Hematopoietic multipotent progenitor cell treated with erythropoietin and hydrocortisone succinate and interleukin-3 and kit ligand, for 8 days (in vitro differentiated cells): ENCODE data around the gene KCNIP4.

Experiments
- DNase-seq: peaks from one replicate; pipeline ENCODE4 v3.0.0-alpha.2; 2015

Gene KCNIP4

DNA sequence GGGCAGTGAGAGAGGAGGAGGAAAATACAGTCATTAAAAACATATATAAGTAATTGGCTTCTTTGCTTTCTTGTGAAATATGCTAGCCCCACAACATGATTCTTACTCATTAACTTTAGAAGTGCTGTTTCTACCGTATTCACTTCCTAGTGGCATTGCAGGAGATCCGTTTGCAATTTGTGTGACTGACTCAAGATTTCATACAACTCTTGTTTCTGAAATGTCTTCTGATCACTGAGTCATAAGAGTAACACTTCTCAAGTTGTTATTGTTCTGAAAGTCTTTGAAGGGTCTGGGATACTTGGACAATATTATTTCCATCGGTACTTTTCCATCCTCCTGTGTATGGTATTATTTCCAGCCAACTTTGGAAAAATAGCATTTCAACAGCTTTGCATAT is 937.5 kb downstream of the KCNIP4 start:
- DNase-seq = no peak

DNA sequence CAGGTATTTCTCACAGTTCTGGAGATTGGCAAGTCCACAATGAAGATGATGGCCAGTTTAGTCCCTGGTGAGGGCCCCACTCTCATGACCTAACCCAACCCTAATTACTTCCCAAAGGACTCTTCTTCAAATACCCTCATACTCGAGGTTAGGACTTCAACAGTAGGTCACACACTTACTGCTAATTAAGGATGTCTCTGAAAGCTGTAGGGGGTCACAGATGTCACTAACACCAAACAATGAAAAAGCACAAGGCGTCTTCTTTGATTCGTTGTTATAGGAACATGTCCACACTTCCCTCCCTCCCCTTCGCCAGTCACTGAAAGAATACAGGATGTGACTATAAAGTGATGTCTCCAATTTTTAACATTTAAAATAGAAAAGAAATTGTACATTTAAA is 938.6 kb downstream of the KCNIP4 start:
- DNase-seq = no peak

DNA sequence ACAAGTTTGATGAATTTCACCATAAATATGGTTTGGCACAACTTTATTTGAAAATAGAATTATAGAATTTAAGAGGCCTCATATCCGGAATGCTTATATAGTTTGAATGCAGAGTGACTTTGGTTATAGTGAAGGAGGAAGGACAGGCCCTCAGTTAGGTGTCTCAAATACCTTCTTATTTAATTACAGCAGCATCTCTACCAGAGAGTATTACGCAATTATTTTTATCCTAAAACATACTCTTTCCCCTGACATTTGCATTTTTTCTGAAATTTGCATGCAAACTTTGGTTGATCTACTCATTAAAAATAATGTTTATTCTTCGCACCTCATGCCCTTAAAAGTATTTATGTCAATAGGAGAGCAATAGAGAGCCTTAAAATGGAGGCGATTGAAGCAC is 942.9 kb downstream of the KCNIP4 start:
- no peak for DNase-seq

DNA sequence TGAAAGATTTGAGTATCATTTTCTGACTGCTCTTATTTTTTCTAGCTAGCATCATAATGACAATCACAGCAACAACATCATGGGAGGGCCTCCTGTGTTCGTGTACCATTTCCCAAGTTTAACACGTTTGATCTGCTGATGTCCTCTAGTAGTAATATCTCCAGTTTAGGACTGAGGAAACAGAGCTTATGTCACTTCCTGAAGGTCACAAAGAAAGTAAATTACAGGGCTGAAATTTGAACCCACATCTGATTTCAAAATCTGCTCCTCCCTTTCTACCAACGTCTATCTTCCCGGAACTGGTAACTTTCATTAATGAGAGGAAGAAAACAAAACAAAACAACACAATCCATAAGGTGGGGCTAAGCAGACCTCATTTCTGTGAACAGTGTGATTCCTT is 945.6 kb downstream of the KCNIP4 start:
- DNase-seq = no peak

DNA sequence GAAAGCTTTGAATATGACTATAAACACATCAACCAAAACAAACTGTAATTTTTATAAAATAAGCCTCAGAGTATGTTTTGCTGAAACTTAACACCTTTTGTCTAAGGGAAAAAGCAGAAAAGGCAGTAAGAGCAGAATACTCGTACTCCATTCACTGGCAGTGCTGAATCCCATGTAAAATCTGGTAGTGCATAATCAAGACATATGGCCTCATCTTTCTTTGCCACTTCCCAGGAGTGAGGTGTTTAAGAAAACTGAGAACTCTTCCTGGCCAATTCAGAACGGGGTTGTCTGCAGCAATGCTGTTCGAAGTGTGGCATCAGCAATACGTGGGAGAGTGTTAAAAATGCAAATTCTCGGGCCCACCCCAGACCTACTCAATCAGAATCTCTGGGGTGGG is 946.3 kb downstream of the KCNIP4 start:
- no peak for DNase-seq

DNA sequence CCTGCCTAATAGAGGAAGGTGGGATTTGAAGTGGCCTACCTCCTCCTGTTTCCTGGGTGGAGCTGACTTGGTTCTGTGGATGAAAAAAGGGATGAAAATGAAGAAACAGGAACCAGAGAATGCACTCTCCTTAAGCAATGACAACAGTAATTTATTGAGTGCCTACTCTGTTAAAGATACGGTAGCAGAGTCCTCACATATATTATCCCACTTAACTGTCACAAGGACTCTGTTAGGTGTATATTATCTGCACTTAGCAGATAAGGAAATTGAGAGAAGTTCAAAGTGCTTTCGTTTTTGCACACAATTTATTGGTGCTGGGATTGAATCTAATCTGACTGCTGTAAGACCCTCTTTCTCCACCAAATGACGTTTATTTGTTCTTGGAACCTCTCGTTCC is 947.1 kb downstream of the KCNIP4 start:
- DNase-seq = no peak

DNA sequence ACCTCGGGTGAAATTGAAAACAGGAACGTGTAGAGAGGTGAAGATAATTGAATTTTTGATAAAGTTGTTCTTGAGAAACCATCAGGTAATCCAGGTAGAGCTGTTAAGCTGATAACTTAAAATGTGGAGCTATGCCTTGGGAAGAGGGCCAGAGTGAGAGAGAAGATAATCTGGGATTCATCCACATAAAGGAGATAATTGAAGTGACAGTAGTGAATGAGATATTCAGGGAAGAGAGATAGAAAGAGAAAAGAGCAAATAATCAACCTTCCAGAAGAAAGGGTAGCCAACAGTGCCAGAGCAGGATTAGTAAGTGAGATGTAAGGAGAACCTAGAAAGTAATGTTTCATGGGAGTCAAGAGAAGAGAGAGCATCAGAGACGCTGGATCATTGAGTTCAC is 950.7 kb downstream of the KCNIP4 start:
- no peak for DNase-seq

DNA sequence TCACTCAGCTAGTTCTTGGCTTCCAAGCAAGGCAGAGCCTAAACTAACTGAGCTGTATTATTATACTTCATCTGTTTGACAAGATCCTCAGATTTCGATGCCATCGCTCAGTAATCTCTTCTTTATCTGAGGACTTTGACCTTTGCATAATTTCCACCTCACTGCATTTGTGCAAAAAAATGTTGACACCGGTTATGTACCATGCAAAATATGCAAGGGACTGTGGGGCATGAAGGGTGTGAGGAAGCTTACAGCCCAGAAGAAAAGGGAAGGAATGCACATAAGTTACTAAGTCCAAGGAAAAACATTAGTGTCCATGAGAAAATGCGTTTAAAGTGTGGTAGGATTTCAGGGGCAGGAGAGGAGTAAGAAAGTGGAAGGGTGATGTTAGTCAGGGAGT is 953.0 kb downstream of the KCNIP4 start:
- DNase-seq = no peak

DNA sequence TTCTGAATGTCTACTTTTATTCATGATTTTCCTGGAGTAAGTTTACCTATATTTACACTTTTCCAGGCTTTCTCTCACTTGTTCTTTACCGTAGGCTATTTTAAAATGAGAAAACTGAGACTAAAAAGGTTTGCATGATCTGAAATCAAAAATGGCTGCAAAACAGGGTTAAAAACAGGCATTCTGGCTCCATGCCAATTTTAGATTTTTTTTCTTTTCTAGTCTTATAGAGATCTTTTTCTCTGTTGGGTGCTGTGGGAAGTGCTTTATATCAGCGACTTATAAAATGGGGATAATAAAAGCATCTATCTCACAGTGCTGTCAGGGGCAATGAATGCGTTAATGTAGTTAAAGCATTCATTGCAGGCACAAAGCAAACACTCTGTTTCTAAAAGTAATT is 953.6 kb downstream of the KCNIP4 start:
- no peak for DNase-seq

DNA sequence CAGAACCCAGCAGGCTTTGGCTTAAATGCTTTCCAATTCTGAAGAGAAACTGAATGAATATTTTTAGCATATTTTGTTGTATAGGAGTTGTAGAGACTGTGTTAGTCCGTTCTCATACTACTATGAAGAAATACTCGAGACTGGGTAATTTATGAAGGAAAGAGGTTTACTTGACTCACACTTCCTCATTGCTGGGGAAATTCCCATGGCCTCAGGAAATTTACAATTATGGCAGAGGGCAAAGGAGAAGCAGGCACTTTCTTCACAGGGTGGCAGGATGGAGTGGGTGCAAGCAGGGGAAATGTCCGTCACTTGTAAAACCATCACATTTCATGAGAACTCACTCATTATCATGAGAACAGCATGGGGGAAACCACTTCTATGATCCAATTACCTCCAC is 956.6 kb downstream of the KCNIP4 start:
- DNase-seq = no peak

DNA sequence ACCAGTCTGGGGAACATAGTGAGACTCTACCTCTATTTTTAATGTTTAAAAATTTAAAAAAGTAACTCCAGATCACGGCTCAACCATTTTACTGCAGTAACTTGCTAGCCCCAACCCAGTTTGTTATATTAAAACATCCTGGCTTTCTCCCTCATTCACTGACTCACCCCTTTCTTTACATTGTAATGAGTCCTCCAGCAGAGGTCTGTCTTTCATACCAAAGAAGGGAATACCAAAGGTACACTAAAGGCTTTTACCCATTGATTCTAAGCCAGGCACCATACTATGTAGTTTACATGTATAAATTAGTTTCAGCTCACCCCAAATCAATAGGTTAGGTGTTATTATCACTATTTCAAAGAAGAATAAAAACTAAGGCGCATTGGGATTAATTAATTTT is 961.4 kb downstream of the KCNIP4 start:
- no peak for DNase-seq

DNA sequence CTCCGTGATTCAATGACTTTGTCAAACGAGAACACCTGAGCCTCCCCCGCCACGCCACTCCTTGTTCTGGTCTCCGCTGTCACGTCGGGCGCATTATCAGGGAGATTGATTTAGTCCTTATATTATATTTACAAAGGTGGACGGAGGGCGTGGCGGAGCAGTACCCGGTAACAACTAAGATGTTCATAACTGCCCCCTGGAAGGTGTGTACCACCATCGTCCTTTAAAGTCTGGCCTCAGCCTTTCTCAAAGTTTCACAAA is 964.1 kb downstream of the KCNIP4 start:
- no peak for DNase-seq

DNA sequence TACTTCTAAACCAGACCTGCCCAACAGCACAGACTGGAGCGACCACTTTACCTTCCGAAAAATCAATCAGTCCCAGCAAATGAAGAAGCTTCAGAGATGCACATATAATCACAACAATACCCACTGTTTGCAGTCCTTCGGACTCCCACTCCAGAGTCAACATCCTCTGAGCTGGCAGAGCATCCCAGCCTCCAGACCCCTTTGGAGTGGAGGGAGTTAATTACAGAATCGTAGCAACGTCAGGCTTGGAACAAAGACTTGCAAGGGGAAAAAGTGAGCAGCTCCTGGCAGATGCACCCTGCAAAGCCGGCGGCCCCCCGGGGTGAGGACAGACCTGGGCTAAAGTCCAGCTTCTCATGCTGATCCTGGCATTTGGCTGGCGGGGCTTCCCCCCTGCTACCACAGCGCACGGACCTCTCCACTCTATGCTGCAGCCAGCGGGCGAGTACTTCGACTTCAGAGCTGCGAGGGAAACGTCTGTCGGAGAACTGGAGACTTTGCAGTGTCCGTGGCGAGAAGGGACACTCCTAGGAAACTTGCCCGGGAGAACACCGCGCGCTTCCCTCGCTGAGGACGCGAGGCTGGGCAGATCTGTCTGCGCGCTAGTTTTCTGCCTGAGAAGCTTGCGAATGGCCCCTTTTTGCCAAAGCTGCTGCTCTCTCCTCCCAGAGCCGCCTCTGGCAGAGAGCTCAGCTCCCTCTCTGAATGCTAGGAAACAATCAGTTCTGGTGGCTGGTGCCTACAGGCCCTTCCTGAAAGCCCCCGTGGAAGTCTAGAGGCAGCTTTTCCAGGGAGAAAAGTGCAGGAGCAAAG is 964.6 kb downstream of the KCNIP4 start:
- DNase-seq = no peak

DNA sequence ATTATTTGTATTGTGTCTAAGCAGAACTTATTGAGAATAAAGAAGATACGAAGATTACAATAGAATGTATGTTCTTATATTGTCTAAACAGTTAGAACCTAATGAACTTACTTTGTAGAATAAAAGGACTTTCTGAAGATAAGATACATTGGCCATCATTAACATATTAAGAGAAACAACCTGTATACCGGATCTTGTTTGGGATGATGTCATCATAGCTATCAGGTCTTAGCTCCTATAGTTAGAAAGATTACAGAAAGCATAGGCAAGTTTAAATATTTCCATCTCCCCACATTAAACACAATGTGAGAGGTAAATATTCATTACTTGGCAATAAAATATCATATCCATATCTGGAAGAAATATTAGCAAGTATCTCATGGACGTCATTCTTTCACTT is 966.0 kb downstream of the KCNIP4 start:
- DNase-seq = no peak

DNA sequence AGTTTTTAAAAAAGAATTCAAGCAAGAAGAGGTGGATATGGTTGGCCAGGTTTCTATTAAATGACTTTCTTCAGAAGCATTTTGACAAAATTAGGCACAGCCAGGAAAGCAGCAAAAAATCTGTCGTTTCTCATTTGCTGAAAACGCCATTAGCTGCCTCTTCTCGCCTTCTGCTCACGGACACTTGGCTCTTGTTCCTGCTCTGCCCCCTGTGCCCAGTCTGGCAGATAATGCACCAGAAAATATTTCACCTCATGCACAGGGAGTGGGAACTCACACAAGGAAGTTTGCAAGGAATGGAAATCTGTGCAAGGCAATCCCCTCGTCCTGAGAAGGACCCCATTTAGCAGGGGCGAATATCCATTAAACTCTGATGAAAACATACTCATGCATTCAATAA is 988.3 kb downstream of the KCNIP4 start:
- no peak for DNase-seq

DNA sequence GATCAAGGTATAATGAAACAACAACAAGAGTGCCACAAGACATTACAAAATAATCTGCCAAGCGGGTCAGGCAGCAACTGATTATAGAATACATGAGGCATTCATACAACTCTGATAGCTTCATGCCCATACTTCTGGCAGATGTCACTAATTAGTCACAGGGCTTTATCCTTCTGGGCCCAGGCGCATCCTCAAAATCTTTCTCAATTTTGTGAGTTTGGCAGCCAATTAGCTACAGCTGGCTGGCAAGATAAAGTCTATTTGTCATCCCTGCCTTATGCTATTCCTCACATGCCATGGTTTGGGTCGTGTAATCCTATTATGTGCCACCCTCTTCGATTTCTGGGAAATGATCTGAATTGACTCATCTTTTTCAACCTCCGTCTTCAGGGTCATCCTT is 994.0 kb downstream of the KCNIP4 start:
- DNase-seq = no peak

DNA sequence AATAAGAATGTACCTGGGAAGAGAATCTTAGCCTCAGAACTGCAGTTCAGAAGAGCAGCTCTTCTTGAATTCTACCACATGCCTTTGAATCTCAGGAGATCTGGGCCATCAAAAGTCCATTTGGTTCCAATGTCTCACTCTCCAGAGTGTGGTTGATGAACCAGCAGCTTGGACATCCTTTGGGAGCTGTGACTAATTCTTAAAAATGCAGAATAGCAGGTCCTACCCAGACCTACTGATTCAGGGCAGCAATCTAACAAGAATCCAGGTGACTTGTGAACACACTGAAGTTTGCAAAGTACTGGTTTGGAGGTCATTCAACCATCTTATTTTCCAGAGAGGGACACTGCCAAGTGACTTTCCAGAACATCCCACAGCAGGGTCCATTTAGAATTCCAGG is 1003.6 kb downstream of the KCNIP4 start:
- no peak for DNase-seq

DNA sequence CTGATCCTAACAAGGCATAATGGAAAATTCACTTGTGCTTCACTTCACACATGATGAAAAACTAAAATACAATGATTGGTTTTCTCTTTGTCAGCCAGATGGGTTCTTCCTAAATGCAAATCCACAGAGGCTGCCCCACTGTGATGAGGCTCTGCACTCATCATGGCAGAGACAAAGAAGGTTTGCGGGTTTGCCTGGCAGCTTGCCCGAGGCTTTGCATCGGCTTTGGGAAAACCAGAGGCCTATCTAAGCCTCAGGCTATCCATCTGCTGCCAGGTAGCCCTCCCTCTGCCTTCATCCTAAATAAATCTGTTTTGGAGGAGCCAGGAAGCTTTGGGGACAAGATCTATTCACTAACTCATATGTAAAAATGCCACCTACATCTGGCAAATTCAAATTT is 1004.1 kb downstream of the KCNIP4 start:
- DNase-seq = no peak

DNA sequence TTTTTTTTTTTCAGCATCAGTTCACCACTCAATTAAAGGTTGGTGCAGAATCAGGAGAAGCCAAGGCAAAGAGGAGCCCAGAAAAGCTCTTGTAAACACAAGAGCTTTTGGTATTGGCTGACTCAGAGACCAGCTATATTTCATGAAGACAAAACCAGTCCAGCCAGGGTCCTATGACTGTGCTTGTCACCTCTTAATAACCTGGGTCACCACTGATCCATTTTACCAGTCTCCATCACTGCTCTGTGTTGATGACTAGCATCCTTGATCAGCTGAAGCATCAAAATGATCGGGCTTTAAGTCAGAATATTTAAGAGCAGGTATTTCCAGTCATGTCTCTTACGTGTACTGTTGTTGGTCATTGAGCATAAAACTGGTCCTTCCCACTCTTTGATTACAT is 1010.4 kb downstream of the KCNIP4 start:
- DNase-seq = no peak

DNA sequence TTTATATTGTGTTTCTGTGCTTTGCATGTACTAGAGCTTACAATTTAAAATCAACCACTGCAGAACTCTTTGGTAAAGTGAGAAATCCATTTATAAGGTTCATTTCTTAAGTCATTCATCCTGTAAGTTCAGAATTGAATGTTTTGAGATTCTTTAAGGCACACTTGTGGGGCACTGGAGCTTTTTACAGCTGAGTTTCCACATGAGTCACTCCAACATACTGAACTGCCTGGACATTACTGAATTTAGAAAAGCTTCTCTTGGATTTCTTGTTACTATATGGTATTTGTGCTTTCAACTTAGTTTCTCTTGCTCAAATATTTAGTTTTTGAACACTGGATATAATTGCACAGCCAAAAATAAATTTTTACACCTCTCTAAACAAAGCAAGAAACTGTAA is 1022.0 kb downstream of the KCNIP4 start:
- no peak for DNase-seq

DNA sequence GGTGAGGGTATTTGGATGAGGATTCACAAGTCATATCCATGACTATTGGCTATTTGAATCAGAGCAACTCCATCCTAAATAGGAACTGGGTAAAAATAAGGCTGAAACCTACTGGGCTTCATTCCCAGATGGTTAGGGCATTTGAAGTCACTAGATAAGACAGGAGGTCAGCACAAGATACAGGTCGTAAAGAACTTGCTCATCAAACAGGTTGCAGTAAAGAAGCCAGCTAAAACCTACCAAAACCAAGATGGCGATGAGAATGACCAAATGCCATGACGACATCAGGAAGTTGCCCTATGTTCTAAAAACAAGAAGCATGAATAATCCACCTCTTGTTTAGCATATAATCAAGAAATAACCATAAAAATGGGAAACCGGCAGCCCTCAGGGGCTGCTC is 1023.4 kb downstream of the KCNIP4 start:
- DNase-seq = no peak

DNA sequence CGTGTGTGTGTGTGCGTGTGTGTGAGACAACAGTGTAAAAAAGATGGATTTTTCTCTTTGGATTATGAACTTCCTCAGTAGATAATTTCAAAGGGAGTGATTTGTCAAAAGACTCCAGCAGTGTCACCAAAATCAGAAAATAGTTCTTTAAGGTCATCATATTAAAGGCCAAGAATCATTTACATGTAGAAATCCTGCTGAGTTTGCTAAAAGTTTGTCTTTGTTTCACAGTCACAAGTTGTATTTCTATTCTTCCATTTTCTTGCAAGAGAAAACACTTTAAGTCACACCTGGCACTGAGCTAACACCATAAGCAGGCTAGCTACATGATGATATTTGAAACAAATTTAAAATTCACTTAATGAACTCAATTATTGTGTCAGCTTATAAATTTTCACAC is 1025.6 kb downstream of the KCNIP4 start:
- no peak for DNase-seq

DNA sequence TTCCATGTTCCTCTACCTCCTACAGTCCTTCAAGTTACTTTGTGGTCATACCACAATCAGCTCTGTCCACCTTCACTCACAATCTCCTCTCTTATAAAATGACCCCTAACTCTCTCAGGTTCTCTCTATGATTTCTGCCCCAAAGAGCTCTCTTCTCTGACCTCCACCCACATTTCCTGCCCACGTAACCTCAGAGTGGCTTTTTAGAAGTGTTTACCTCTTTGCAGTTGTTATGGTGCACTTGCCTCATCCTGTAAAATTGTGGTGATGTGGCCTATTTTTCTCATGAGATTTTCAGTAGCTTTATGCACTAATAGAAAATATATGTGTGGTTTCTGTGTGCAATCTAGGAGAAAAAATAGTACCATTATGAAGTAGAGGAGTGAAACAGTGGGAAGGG is 1032.5 kb downstream of the KCNIP4 start:
- DNase-seq = no peak

DNA sequence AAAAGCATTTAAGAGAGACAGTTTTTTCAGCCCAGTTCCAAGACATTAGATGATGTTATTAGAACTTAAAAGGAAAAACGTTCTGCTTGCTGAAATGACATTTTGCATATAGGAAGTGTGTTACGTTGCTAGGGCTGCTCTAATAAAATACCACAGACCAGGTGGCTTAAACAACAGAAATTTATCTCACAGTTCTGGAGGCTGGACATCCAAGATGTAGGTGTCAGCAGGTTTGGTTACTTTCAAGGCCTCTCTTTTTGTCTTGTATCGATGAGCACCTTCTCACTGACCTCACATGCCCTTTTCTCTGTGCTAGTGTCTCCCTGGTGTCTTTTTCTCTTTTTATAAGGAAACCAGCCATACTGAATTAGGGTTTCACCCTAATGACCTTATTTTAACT is 1043.6 kb downstream of the KCNIP4 start:
- DNase-seq = no peak

DNA sequence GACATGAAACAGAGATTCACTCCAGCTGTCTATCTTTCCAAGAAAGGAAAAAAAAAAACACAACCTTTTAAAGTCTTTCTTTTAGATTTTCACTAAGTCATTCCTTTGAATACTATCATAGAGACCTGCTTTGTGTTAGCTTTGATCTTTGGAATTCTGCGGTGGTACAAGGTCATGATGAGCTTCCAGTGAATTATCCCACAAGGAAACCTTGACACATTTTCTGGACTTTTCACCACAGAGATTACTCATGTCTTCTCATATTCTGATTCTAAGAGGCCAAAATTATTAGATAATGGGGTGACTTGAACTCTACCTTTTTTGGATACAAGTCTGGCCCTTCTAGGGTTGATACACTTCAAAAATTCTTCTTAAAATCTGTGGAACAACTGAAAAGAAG is 1046.7 kb downstream of the KCNIP4 start:
- DNase-seq = no peak

DNA sequence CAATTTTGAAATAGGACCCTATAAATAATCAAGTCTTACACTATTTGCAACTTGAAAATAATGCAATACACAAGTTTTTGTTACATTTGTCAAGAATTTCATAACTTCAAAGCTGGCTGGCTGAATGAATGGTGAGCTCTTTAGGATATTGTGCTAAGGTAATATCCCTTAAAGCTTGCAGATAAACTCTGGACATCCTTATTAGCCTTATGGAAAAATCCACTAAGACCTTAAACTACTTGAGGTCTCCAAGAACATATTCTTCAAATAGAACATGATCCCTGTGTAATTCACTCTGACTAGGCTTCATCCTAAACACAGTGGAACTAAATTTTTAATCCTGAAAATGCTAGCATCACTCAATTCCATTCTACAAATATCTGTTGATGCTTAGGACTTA is 1049.0 kb downstream of the KCNIP4 start:
- no peak for DNase-seq
